T-helper 22 cell (primary cell): ENCODE results near the gene NLGN4Y.
"Not testable (repeated sequence)": the region's sequence is repeated elsewhere in the genome, so short reads cannot be mapped to it uniquely, and the experiment has no call there.

ENCODE experiments used
- DNase-seq: peaks from one replicate; pipeline ENCODE4 v3.0.0-alpha.2; 2020; ENCODE audit warnings: low read depth

The NLGN4Y gene

DNA sequence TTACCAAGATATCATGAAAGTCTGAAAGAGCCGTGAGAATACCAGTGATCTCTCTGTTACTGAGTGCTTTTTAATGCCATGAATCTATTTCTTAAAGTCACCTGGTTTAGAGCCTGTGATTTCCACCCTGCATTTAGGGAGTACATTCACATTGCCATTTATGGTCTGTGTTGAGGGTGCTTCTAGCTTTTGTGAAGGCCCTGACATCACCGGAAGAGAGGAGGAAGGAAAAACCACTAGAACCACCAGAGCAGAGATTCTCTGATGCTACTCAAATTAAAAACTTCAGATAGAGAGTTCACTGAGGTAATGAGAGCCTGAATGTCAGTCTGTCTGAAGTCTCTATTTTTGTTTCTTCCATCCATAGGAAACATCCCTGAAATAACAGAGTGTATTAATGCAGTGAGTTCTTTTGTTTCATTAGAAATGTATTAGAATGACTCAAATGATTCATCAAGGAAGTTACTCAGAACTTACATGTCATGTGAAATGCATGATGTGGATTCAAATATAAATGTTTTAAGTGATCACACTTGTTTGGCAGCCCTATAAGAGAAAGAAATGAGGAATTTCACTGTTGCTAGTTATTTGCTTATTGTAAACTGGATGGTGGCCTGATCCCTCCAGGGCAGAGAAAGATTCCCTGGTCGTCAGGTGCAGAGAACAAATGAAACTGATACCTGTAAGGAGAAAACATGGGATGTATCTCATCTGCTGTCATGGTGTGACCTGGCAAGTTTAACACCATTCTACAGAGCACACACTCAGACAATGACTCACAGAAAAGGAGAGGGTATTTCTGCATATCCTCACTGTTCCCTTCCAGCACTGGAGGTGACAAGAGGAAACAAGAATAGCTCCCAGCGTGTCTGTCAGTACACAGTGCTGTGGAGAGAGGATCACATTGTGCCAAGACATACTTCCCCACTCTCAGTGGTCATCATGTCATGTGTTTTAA is 310.1 kb downstream of the NLGN4Y start:
- DNase-seq, result no peak

DNA sequence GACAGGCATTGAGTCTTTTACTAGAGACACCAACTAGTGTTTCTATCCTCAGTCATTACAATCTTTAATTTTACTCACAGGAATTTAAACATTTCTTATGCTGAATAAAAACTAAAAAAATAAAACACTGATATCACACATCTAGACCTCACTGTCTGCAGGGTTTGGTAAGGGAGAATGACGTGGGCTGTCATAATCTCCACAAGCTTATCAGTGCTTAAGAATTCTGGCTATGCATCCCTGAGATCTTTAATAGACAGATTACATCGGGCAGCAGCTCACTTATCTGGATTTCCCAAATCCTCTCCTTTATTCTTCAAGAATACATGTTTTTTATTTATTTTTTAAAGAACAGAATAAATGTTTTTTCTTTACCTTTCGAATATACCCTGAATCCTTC is 313.1 kb downstream of the NLGN4Y start:
- DNase-seq, result no peak

DNA sequence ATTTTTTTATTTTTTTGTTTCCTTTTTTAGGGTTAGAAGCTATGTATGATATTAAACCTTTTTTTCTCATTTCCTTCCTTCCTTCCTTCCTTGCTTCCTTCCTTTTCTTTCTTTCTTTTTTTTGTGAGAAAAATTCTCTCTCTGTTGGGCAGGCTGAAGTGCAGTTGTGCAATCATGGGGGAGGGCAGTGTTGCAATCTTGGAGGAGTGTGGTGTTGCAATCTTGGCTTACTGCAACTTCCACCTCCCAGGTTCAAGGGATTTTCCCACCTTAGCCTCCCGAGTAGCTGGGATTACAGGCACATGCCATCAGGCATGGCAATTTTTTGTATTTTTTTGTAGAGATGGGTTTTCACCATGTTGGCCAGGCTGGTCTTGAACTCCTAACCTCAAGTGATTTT is 326.4 kb downstream of the NLGN4Y start:
- no peak for DNase-seq

DNA sequence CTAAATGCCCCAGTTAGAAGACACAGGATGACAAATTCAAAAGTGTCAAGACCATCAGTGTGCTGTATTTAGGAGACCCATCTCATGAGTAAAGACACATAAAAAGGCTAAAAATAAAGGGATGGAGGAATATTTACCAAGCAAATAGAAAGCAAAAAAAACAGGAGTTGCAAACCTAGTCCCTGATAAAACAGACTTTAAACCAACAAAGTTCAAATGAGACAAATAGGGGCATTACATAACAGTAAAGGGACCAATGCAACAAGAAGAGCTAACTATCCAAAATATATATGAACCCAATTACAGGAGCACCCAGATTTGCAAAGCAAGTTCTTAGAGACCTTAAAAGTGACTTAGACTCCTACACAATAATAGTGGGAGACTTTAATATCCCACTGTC is 336.1 kb downstream of the NLGN4Y start:
- DNase-seq, result no peak

DNA sequence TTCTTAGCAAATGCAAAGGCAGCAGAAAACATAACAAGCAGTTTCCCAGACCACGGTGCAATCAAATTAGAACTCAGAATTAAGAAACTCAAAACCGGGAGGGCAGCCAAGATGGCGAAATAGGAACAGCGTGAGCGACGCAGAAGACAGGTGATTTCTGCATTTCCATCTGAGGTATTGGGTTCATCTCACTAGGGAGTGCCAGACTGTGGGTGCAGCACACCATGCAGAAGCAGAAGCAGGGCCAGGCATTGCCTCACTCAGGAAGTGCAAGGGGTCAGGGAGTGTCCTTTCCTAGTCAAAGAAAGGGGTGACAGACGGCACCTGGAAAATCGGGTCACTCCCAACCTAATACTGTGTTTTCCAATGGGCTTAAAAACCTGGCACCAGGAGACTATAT is 336.7 kb downstream of the NLGN4Y start:
- DNase-seq, result not testable (repeated sequence)

DNA sequence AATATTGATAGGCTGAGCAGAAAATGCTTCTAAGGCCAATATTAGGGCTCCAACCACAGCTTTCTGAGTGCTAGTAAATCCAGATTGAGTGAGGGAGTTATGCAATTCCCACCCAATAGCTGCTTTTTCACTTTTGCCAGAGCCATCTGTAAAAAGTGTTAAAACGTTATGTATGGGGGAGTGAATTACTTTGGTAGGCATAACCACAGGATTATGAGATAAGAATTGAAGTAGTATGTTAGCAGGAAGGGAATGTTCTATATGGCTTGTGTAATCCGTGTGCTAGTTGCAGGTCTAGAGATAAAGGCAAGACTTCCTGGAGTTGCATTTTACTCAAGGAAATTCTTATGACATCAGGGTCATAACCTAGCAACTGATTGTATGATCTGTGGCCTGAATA is 347.6 kb downstream of the NLGN4Y start:
- no peak for DNase-seq
